A549 treated with GW870086 at 1 μM for 4 hours (cell line): Measurements from ENCODE around the gene SYTL1. TPM values are rescaled to one million over a fixed set of nuclear protein-coding genes. Genes with fewer than 3 reads are reported as not detected.

ENCODE experiments used
- total RNA-seq: library from RNA; stranded (reverse); fragments of 200-300 nt; extraction: Qiagen RNA extraction; gene quantifications from 5 replicates; pipeline ENCODE4 v1.2.3, GENCODE V29; 2022; ENCODE audit warnings: low read depth

The SYTL1 gene, protein sequence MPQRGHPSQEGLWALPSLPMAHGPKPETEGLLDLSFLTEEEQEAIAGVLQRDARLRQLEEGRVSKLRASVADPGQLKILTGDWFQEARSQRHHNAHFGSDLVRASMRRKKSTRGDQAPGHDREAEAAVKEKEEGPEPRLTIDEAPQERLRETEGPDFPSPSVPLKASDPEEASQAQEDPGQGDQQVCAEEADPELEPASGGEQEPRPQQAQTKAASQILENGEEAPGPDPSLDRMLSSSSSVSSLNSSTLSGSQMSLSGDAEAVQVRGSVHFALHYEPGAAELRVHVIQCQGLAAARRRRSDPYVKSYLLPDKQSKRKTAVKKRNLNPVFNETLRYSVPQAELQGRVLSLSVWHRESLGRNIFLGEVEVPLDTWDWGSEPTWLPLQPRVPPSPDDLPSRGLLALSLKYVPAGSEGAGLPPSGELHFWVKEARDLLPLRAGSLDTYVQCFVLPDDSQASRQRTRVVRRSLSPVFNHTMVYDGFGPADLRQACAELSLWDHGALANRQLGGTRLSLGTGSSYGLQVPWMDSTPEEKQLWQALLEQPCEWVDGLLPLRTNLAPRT
- 0.25 to 1.0 TPM (median 0.54 TPM) in 5 replicates for total RNA-seq

GRCh38 chr1:27341525-27342252 is at the start of gene SYTL1:
TSS of gene SYTL1 (plus strand) at chr1:27342022. CDS start at chr1:27345335, 3,313 bp downstream.

DNA sequence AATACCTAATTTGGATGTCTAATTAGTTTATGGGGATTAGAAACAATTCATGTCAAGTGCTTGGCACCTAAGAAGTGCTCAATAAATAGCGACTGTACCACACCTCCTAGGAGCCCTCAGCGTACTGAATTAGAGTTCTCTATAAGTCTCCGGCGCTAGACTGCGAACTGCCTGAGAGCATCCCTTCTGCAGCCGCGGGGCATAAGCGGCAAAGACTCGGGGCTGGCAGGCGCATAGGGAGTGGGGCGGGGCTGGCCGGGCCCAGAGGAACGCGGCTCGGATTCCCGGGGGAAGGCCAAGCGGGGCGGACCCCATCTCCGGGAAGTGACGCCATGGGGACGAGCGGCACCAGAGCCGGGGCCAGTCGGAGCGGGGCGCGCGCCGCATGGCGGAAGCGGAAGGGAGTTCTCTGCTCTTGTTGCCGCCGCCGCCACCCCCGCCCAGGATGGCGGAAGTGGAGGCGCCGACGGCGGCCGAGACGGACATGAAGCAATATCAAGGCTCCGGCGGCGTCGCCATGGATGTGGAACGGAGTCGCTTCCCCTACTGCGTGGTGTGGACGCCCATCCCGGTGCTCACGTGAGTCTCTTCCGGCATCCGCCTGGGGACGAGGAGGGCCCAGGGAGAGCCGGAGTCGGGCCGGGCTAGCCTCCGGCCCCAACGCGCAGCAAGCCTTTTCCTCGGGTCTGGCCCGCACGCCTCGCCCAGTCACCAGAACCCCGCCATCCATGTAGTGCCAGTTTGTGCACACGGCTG is 19.8 kb upstream of the SYTL1 start, which contains the start of gene TMEM222:
TMEM222 (plus strand) TSS at position 351 of the 756 bp plus-strand sequence; CDS start at position 386, 35 bp downstream.

DNA sequence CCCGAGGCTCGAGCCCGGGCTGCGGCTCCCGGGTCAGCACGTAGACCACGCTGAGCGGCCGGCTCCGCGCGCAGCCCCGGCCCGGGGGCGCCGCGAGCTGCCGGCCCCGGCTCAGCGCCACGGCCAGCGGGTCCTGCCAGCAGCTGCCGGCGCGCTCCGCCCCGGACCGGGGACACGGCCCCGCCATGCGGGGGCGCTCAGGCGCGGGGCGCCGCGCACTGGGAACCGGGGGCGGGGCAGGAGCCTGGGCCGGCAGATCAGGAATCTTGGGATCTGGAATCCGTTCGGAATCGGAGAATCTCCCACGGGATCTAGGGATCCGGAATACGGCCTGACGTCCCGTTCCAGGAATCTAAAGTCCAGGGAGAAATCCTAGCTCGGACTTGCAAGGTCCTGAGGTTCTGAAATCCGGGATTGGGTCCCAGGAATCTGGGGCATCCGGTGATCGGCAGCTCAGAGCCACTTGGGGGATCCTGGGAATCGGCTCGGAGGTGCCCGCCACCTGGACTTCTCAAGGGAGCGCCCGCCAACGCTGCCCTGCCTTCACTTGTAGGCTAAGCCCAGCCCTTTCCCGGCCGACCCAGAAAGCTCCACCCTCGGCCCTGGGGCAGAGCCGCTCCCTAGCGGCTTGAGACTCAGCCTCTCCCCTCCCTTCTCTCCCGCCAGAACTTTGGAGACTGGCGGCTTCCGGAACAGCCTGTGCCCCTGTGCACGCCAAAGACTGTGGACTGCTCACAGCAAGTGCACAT is 24.8 kb downstream of the SYTL1 start, which contains the start of gene MAP3K6:
MAP3K6 (minus strand) TSS at position 551 of the 749 bp plus-strand sequence; CDS start at position 187, 364 bp downstream.

DNA sequence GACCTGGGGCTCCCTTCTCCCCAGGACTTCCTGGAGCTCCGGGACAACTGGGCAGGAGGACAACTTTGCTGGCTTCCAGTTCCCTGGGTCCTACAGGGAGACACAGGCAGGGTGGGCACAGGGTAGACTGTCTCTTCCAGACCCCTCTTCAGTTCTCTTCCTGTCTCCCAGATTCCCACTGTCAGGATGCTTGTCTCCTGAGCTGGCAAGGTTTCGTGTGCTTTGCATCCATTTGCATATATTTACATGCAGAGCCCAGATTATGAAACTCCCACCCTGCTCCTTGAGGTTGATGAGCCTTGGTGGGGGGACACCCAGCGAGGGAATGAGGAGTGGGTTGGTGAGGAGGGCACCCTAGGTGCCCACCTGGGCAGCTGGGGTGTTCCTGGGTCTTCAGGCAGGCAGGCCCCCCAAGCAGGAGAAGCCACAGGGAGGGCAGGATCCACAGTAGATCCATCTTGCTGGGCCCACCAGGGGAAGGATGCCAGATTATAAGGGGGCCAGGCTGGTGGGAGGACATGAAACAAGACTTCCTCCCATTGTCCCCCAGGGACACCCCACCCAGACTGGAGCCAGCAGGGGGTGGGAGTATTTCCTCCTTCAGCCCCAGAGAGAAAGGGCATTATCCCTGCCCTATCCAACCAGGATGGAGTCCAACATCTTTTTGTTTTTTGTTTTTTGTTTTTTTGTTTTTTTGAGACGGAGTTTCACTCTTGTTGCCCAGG is 32.7 kb downstream of the SYTL1 start, which contains the start of gene FCN3:
FCN3 (minus strand) TSS at position 463 of the 725 bp plus-strand sequence; CDS start at position 457, 6 bp downstream.

DNA sequence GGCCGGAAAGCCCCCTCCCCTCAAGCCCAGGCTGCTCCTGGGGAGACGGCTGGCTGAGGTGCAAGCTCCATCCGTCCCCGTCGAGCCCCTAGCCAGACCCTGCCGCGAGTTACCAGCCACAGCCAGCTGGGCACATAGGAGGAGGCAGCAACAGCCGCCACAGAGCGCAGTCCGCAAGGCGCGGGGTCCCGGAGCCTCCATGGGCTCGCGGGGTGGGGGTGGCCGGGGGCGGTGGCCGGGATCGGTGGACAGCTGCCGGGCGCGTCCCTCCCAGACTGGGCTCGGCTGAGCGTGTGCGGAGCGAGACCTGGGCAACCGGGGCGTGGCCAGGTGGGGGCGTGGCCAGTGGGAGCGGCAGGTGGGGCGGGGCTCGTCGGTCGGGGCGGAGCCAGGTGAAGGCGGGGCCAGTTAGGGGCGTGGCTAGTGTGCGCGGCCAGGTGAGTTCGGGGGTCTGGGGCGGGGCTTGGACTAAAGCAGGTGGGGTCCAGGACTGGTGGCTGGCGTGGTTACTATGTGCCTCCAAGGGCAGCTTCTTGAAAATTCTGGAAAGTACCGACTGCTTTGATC is 41.3 kb downstream of the SYTL1 start, which contains the start of gene CD164L2:
CD164L2 (minus strand) TSS at position 295 of the 567 bp plus-strand sequence; CDS start at position 201, 94 bp downstream.

DNA sequence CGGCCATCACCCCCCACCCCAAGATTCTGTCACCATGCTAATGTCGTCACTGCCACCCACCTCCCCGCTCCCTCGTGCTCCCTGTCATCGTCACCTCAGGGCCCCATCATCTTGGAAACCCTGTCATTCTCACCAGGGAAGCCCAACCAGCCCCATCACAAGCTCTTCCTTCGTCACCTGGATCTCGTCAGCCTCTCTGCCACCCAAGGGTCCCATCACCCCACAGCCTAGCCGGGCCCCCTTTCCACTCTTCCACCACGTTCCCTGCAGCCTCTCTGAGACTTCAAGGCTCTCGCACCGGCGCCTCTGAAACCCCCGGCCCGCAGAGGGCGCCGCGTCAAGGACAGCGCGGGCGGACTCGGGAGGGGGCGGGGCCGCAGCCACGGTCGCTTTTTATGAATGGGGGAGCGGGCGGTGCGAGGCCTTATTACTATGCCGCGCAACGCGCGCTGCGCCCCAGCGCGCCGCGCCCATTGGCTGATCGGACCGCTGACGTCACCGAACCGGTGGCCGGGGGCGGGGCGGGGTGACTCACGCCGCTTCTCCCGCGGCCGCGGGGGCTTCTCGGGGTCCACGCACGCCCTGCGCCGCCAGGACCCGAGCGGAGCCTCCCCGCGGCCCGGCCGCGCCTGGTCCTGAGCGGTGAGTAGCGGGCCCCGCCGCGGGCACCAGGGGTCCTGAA is 50.4 kb downstream of the SYTL1 start, which contains the start of gene GPR3:
GPR3 (plus strand) TSS at position 527 of the 682 bp plus-strand sequence. CDS start 1,177 bp downstream, outside the sequence.

Other genes starting within 250 kb of the SYTL1 start
- gene SLC9A1, start 186.9 kb upstream of the SYTL1 start, total RNA-seq: 16.1 to 19.6 TPM (median 17.4 TPM) in 5 replicates
- gene WDTC1, start 107.4 kb upstream of the SYTL1 start, total RNA-seq: 5.4 to 8.2 TPM (median 6.8 TPM) in 5 replicates
- gene TMEM222, start 19.9 kb upstream of the SYTL1 start, total RNA-seq: 42.1 to 49.6 TPM (median 48.6 TPM) in 5 replicates
- gene MAP3K6, start 24.9 kb downstream of the SYTL1 start, total RNA-seq: 14.5 to 18.8 TPM (median 17.6 TPM) in 5 replicates
- gene FCN3, start 32.8 kb downstream of the SYTL1 start, total RNA-seq: not detected in 5 replicates
- gene CD164L2, start 41.3 kb downstream of the SYTL1 start, total RNA-seq: not detected in 5 replicates
- 0.85 to 2.1 TPM (median 1.9 TPM) in 5 replicates for gene GPR3, start 50.6 kb downstream of the SYTL1 start, total RNA-seq
- 47.3 to 60.7 TPM (median 59.2 TPM) in 5 replicates for gene WASF2, start 148.1 kb downstream of the SYTL1 start, total RNA-seq